Osteoblast (primary cell): ENCODE results near the gene DIP2C. TPM values are rescaled to one million over a fixed set of nuclear protein-coding genes. Genes with fewer than 3 reads are reported as not detected.

Source experiments
- DNase-seq: peaks from one replicate; pipeline ENCODE4 v3.0.0; 2011; ENCODE audit warnings: low spot score, mixed read lengths; ENCODE audit not compliant: insufficient read length; ENCODE audit errors: missing footprints
- H2AFZ ChIP-seq: 2 replicates; pipeline ENCODE4 v1.6.0; 2011; ENCODE audit warnings: mild to moderate bottlenecking, low read length
- H3K27ac ChIP-seq: 2 replicates; pipeline ENCODE4 v1.5.1; 2011; ENCODE audit warnings: mild to moderate bottlenecking, low read depth, low read length, moderate library complexity
- H3K27me3 ChIP-seq: 2 replicates; pipeline ENCODE4 v1.6.0; 2012; ENCODE audit warnings: mild to moderate bottlenecking, control low read depth, inconsistent platforms, low read length, moderate library complexity; ENCODE audit not compliant: insufficient read depth
- H3K36me3 ChIP-seq: 2 replicates; pipeline ENCODE4 v1.5.1; 2011; ENCODE audit warnings: mild to moderate bottlenecking, low read length, control low read depth, moderate library complexity; ENCODE audit not compliant: insufficient read depth
- H3K4me1 ChIP-seq: 2 replicates; pipeline ENCODE4 v1.5.1; 2011; ENCODE audit warnings: mild to moderate bottlenecking, low read length, control low read depth, moderate library complexity; ENCODE audit not compliant: insufficient read depth
- H3K4me2 ChIP-seq: 2 replicates; pipeline ENCODE4 v1.6.0; 2011; ENCODE audit warnings: mild to moderate bottlenecking, low read length; ENCODE audit not compliant: insufficient read depth
- H3K4me3 ChIP-seq: fragments of 200-600 bp; sonication (generic); 3 replicates; pipeline ENCODE4 v1.5.1; 2012; ENCODE audit warnings: mild to moderate bottlenecking, low read length, inconsistent platforms; ENCODE audit not compliant: insufficient read depth
- H3K79me2 ChIP-seq: 2 replicates; pipeline ENCODE4 v1.6.0; 2012; ENCODE audit warnings: mild to moderate bottlenecking, low read length, control low read depth, inconsistent platforms; ENCODE audit not compliant: insufficient read depth
- H3K9me3 ChIP-seq: 2 replicates; pipeline ENCODE4 v1.5.1; 2011; ENCODE audit warnings: low read depth, low read length, control low read depth
- H4K20me1 ChIP-seq: 2 replicates; pipeline ENCODE4 v1.6.0; 2012; ENCODE audit warnings: mild to moderate bottlenecking, low read length, control low read depth; ENCODE audit not compliant: insufficient read depth
- CTCF ChIP-seq: IDR thresholded peaks from 2 replicates; pipeline ENCODE4 v1.5.1; 2011; ENCODE audit warnings: mild to moderate bottlenecking, low read depth, low read length, moderate library complexity; ENCODE audit errors: extremely low read depth
- total RNA-seq: library from RNA; depleted of rRNA; stranded (reverse); fragments of >200 nt; gene quantifications from 2 replicates; pipeline ENCODE4 v1.2.3, GENCODE V29; 2012

The DIP2C gene
- total RNA-seq, 1 donor = 36.9 TPM

GRCh38 chr10:338171-339037, 351.1 kb downstream of the DIP2C start:
- Histone ChIP-seq H3K27me3 (no peaks in the 10 kb centered on the region), H3K9me3 (no peaks in the 10 kb centered on the region), H3K36me3 (peaks cover 38% of the 10 kb centered on the region), H3K79me2 (no peaks in the 10 kb centered on the region), H2AFZ (no peak overlapping the region), H3K4me2 (no peak overlapping the region), H3K4me1 (peaks cover 5% of the 10 kb centered on the region), H4K20me1 (peaks cover 3% of the 10 kb centered on the region), H3K4me3 (no peak overlapping the region), H3K27ac (peak overlapping the region; percentile 37)
- no peak for TF ChIP-seq CTCF
- DNase-seq = peak; percentile 1

- no peak for DNase-seq
- no peak for TF ChIP-seq CTCF
- Histone ChIP-seq H2AFZ (no peak overlapping the region), H3K36me3 (peaks cover 33% of the 10 kb centered on the region), H3K79me2 (no peaks in the 10 kb centered on the region), H3K4me3 (no peak overlapping the region), H3K27ac (no peak overlapping the region), H3K9me3 (no peaks in the 10 kb centered on the region), H3K27me3 (no peaks in the 10 kb centered on the region), H4K20me1 (peaks cover 3% of the 10 kb centered on the region), H3K4me1 (peaks cover 5% of the 10 kb centered on the region), H3K4me2 (no peak overlapping the region)
These were observed 353.2 kb downstream of the DIP2C start for GRCh38 chr10:336247-336646.

- DNase-seq = no peak
- Histone ChIP-seq H3K9me3 (no peaks in the 10 kb centered on the region), H3K27ac (no peak overlapping the region), H3K4me3 (no peak overlapping the region), H2AFZ (no peak overlapping the region), H3K4me2 (no peak overlapping the region), H4K20me1 (peaks cover 3% of the 10 kb centered on the region), H3K79me2 (no peaks in the 10 kb centered on the region), H3K4me1 (peaks cover 7% of the 10 kb centered on the region), H3K36me3 (peaks cover 25% of the 10 kb centered on the region), H3K27me3 (no peaks in the 10 kb centered on the region)
- TF ChIP-seq CTCF = no peak
These were observed 354.2 kb downstream of the DIP2C start for GRCh38 chr10:335151-335800.

GRCh38 chr10:331186-331585, 358.3 kb downstream of the DIP2C start:
- Histone ChIP-seq H3K79me2 (no peaks in the 10 kb centered on the region), H3K27ac (no peak overlapping the region), H3K27me3 (no peaks in the 10 kb centered on the region), H3K4me1 (peaks cover 15% of the 10 kb centered on the region), H2AFZ (no peak overlapping the region), H3K9me3 (no peaks in the 10 kb centered on the region), H3K4me2 (no peak overlapping the region), H3K36me3 (peaks cover 18% of the 10 kb centered on the region), H3K4me3 (no peak overlapping the region), H4K20me1 (no peaks in the 10 kb centered on the region)
- no peak for TF ChIP-seq CTCF
- DNase-seq = no peak
